Epidermal melanocyte (primary cell): ENCODE results near the gene PCNT.
"Not testable (repeated sequence)": the region's sequence is repeated elsewhere in the genome, so short reads cannot be mapped to it uniquely, and the experiment has no call there.

Experiments
- DNase-seq: peaks from one replicate; pipeline ENCODE4 v3.0.0; 2011; ENCODE audit warnings: low spot score; ENCODE audit not compliant: insufficient read length

Gene PCNT

DNA sequence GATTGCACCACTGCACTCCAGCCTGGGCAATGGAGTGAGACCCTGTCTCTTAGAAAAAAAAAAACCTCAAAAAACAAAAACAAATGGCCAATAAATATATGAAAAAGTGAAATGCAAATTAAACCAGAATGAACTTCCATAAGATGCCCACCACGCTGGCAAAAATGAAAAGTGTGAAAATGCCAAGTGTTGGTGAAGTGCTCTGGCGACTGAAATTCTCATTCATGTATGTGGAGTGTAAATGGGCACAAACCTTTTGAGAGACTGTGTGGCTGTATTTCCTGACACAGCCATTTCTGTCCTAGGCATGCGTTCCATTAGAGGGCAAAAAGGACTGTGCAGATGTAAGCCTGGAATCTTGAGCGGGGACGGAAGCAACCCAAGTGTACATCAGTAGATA, 19.5 kb upstream of the PCNT start:
- no peak for DNase-seq

- no peak for DNase-seq
These were observed 19.0 kb upstream of the PCNT start for GRCh38 chr21:46304955-46305354.

- no peak for DNase-seq
These were observed 16.3 kb upstream of the PCNT start for GRCh38 chr21:46307625-46308024.

DNA sequence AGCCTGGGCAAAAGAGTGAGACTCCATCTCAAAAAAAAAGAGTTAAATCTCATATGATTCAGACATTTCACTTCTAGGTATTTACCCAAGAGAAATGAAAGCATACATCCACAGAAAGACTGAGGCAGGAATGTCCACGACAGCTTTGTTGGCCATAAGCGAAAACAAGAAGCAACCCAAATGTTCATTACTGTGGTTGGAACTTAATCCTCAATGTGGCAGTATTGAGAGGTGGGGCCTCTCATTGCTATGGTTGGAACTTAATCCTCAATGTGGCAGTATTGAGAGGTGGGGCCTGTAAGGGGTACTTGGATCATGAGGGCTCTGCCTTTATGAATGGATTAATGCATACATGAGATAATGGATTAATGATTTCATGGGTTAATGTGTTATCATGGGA, 15.5 kb upstream of the PCNT start:
- DNase-seq, result no peak

DNA sequence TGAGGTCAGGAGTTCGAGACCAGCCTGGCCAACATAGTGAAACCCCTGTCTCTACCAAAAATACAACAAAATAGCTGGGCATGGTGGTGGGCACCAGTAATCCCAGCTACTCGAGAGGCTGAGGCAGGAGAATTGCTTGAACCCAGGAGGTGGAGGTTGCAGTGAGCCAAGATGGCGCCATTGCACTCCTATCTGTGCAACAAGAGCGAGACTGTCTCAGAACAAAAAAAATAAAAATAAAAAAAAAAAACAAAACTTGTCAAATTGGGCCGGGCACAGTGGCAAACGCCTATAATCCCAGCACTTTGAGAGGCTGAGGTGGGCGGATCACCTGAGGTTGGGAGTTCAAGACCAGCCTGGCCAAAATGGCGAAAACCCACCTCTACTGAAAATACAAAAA, 13.7 kb upstream of the PCNT start:
- not testable (repeated sequence) for DNase-seq

GRCh38 chr21:46311568-46311967, 12.4 kb upstream of the PCNT start:
- DNase-seq, result no peak

GRCh38 chr21:46312949-46313348, 11.0 kb upstream of the PCNT start:
- no peak for DNase-seq

DNA sequence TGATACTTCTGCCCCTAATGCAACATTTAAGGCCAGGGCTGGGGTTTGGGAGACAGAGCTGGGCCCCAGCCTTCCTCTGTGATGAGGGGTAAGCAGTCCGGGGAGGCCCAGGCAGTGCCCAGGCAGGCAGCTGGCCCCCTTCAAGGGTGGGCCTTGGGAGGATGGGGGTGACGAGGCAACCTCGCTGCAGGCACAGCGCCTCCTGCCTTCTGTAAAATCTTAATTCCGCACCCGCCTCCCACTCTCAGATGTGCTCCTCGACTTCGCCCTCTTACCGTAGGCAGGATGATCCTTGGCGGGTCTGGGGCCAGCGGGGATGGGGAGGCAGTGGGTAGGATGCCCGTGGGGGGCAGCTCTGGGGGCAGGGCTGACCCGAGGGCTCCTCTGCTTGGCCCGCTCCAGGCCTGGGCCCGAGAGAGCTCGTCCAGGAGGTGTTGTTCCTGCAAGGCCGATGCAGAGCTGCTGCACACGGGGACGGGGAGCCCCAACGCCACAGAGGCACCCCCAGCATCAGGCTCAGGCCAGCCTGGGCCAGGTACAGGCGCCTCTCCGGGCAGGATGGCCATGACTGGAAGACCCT, 9.4 kb upstream of the PCNT start:
- DNase-seq, result no peak

DNA sequence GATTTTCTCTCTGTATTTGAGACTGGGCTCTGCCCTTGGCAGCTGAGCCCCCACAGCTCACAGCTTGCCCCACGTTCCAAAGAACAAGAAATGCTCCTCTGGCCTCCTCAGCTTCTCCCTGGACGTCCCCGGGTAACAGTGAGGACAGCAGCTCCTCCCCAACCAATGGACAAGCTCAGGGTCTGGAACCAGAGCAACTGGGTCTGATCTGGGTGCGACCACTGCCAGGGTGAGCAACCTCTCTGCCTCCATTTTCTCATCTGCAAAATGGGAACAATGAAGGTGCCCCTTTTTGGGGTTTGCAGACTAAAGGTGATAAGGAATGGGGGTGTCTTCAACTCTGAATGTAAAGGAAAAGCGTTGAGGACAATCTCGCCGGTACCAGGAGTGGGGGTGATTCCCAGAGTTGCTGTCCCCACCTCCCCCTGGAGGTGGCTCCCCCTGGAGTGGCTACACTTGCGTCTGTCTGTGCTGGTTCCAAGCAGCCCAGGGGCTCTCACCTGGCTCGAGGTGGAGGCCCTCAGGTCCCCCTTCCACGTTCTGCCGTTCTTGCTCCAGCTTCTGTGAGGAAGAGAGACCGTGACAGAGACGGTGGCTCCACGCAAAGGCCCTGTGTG, 7.1 kb upstream of the PCNT start:
- DNase-seq, result no peak

DNA sequence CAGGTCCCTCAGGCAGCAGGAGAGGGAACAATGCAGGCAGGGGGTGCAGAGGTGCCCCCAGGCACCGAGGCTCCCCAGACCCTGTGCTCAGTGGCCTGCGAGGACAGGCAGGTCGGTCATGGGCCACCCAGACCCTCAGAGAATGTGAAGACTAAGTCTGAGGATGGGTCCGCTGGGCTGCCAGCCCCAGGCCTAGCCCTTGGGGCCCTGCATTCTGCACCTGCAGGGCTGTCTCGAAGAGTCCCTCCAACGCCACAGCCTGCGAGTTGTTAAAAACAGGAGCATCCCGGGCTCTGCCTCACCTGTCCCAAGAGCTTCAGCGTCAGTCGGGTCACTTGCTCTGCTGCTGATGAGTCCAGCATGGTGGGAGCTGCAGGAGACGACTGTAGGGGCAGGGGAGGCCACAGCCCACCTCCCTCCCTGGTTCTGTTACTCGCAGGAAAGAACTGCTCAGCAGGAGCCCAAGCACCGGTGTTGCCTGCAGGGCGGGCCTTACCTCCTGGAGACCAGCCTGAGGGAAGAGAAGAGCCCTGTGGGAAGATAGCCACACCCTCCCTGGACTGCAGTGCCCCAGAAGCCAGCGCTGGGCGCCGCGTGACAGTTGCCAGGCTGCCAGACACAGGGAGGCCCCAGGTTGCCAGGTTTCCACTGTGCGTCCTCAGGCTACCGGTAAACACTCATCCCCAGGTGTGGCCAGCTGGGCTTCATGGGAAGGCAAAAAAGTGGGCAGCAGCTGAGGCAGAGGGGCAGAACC, 6.1 kb upstream of the PCNT start:
- no peak for DNase-seq

GRCh38 chr21:46318464-46318845, 5.5 kb upstream of the PCNT start:
- DNase-seq, result no peak

GRCh38 chr21:46319186-46319585, 4.8 kb upstream of the PCNT start:
- DNase-seq, result no peak

GRCh38 chr21:46320331-46320801, 3.6 kb upstream of the PCNT start:
- no peak for DNase-seq

DNA sequence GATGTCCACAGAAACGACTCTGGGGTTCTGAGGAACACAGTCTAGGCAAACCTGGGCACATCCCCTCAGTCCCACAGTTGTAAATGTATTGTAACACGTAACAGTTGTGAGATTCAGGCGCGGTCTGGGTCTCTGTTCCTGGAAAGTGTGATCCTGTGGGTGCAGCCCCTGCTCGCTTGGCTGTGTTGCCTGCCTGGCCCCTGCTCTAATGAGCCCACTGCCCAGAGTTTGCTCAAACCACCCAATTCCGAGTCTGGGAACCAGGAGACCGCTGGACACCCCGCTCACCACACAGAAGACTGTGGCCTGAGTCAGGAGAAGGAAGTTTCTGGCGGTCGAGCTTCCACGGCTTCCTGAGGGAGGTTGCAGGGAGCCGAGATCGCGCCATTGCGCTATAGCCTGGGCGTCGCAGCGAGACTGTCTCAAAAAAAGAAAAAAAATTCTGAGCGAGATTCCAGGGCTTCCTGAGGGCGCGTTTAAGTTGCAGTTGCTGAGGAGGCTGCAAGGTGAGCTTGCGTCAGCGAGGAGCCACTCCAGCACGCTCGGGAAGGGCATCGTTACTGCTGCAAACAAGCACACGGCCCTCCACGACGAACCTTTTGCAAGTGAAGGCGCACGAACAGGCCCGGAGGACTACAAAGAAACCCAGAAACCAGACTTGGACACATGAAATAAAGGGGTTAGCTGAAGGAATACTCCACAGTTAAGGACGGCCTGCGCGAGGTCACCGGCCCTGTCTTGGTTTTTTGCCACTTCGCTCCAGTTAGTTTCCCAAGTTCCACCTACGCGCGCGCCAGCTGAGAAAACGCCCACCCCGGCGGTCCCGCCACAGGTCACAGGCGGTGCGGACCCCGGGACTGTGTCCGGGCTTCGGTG, 1.4 kb upstream of the PCNT start:
- DNase-seq, result no peak

- DNase-seq, result no peak
These were observed 688 bp upstream of the PCNT start for GRCh38 chr21:46323227-46323709.

DNA sequence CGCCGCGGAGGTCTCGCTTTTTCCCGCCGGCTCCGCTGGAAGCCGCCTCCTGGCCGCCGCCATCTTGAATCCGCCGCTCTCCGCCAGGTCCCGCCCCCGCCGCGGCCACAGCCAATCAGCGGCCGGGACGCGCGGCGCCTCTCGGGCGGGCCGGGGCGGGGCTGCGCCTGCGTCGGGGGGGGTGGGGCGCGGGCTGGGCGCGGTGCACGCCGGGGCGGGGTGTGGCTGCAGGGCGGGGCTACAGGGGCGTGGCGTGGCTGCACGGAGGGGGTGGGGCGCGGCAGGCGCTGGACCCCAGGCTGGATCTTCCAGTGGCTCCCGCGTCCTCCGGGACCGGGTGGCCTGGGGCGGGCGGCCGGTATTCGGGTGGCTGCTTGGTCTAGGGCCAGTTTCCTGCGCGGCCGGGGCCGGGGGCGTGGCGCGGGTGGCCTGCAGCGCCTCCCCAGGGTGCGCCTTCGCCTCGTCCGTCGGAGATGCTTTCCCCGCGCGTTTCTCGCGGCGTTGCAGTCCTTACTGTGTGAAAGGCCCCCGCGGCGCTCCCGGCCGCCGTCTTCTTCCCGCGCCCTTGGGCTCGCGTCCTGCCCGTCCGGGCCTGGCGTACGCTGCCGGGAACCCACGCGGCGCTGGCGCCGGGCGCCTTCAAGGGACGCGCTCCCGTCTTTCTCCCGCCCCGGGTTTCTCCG, 575 bp downstream of the PCNT start:
- DNase-seq, result peak; percentile 77

DNA sequence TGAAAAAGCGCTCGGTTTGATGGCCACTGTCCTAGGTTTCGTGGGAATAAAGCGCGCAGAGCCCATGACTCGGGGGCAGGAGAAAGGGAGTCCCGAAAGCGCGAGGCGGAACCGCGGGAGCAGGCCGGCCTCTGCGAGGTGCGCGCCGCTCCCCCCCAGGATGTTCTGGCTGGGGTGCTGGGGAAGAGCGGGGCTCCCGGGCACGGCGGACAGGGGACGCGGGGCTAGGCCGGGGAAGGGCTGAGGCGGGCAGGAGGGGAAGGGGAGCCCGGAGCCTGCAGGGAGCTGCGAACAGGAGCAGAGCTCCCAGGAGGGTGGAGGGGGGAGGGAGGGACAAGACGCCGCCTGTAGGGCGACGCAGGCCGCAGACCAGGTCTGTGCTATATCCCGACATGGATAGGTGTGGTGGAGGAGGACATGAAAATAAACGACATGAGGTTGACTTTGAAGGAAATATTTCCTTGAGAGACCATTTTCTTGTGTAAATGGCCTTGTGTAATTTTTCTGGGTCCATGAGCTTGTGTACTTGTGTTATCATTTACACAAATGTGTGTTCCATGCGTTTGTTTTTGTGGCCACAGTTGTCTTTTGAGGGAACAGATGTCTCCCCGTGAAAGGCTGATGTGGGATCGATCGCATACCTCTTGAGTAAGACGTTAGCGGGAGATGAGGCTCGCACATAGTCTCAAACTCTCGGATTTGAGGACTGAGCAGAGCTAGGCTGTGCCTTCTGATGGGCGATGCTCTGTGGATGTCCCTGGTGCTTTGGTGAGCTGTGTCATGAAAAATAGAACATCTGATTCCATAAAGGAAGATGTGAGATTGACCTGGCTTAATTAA, 1.3 kb downstream of the PCNT start:
- no peak for DNase-seq

GRCh38 chr21:46326110-46326703, 2.3 kb downstream of the PCNT start:
- DNase-seq, result no peak

DNA sequence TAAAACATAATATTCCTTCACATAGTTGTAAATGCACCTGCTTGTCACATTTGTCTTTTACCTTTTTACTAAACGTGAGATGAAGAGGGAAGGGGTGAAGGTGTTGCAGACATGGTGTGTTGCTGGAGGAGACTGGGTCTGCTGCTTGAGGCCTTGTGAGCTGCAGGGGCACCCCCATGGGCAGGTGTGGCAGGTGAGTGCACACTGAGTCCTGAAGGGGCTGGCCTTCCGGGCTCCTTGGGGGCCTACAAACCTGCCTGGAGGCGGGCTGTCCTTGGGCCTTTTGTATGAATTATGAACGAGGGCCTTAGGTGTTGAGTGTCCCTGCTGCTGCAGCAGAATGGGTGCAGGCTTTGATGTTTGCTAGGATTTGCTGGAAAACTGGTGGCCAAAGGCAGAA, 3.8 kb downstream of the PCNT start:
- no peak for DNase-seq

DNA sequence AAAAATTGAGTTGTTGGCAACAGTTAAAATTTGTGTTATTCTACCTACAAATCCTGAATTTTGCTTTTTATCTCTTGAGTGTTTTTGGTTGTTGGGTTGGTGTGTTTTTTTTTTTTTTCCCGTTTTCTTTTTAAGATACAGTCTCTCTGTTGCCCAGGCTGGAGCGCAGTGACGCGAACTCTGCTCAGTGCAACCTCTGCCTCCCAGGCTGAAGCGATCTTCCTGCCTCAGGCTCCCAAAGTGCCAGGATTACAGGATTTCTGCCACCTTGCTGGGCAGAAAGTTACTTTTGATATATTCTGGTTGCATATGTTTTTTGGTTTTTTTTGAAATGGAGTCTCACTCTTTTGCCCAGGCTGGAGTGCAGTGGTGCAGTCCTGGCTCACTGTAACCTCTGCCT, 4.2 kb downstream of the PCNT start:
- DNase-seq, result no peak
